Right ventricle myocardium inferior (tissue), 1 donor: ENCODE results near the gene SESN1. TPM values are rescaled to one million over a fixed set of nuclear protein-coding genes. Genes with fewer than 3 reads are reported as not detected.
"Not testable (repeated sequence)": the region's sequence is repeated elsewhere in the genome, so short reads cannot be mapped to it uniquely, and the experiment has no call there.

Experiments
- ATAC-seq: fragments of 200-7000 bp; cut with Tn5 transposase; one replicate; pipeline ENCODE4 v1.9.1; 2020; ENCODE audit warnings: mild to moderate bottlenecking, moderate library complexity
- DNase-seq: peaks from one replicate; pipeline ENCODE4 v3.0.0; 2021; ENCODE audit errors: missing footprints
- intact Hi-C: fragments of 100-400 bp; cut with DNase I; formaldehyde crosslinking; loops from one replicate; pipeline ENCODE4 v1.11.0; 2022
- total RNA-seq: library from RNA; stranded (reverse); fragmentation: NEBNext Ultra II Directional; extraction: Animal tissue kit (Norgen Biotek cat#: 25700); gene quantifications from one replicate; pipeline ENCODE4 v1.2.1, GENCODE V29; 2021
- donor health status: DM: no; HTN: yes; CAD: no; lungs with severe emphysema.

SESN1 gene
- total RNA-seq, 1 donor from 2014 or later, result 60.2 TPM

- intact Hi-C loops, result no loop called here
- ATAC-seq (peak; percentile 27), DNase-seq (no peak)
Measured at GRCh38 chr6:108988765-108989164, 105.9 kb downstream of the SESN1 start.

- DNase-seq (no peak), ATAC-seq (peak; percentile 76)
- intact Hi-C loops, result no loop called here
Measured at GRCh38 chr6:108988296-108988695, 106.3 kb downstream of the SESN1 start.

- intact Hi-C loops, result loop anchor here (2.0 kb wide), 1 partner anchor 88 kb away; no protein-coding TSS in a partner anchor
- no peak for ATAC-seq
- DNase-seq, result no peak
Measured at GRCh38 chr6:108987156-108987555, 107.5 kb downstream of the SESN1 start.

DNA sequence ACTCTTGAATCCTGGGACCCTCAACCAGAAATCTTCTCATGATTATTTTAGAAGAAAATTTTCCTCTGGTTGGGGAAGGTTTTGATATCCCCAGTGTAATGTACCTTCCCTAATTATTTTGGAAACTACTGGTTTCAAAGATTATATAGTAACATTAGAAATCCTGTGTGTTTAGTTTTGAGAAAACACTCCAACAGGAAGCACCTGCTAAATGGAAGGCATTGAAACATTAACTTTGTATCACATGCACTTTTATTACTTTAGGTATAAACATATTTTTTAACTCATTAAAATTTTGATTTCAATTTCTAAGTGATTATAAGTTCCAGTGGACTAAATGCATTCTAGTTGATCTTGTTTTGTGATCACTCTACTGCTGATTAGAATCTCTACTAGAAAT, 109.3 kb downstream of the SESN1 start:
- ATAC-seq (no peak), DNase-seq (no peak)
- intact Hi-C loops, result no loop called here

- no peak for DNase-seq
- ATAC-seq, result no peak
- intact Hi-C loops, result no loop called here
Measured at GRCh38 chr6:108983151-108983550, 111.5 kb downstream of the SESN1 start.

DNA sequence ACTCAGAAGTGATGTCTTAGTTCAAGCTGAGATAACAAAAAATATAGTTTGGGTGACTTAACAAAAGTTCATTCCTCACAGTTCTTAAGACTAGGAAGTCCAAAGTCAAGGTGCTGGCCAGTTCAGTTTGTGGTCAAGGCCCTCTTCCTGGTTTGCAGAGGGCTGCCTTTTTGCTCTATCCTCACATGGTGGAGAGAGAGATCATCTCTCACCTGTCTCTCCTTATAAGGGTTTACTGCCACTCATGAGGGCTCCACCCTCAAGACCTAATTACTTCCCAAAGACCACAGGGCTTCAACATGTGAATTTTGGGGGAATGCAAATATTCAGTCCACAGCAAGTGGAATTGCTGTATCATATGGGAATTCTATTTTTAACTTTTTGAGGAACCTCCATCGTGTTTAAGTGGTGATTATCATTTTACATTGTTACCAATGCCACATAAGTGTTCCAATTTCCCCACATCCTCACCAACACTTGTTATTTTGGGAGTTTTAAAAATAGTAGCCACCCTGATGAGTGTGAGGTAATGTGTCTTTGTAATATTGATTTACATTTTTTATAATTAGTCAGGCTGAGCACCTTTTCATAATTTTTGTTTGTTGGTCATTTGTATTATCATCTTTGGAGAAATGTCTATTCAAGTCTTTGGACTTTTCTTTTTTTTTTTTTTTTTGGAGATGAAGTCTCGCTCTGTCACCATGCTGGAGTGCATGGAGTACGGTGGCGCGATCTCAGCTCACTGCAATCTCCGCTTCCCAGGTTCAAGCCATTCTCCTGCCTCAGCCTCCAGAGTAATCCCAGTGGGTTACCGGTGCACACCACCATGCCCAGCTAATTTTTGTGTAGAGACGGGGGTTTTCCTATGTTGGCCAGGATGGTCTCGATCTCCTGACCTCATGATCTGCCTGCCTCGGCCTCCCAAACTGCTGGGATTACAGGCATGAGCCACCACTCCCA, 112.2 kb downstream of the SESN1 start:
- peak; percentile 52 for ATAC-seq
- intact Hi-C loops, result no loop called here
- no peak for DNase-seq

DNA sequence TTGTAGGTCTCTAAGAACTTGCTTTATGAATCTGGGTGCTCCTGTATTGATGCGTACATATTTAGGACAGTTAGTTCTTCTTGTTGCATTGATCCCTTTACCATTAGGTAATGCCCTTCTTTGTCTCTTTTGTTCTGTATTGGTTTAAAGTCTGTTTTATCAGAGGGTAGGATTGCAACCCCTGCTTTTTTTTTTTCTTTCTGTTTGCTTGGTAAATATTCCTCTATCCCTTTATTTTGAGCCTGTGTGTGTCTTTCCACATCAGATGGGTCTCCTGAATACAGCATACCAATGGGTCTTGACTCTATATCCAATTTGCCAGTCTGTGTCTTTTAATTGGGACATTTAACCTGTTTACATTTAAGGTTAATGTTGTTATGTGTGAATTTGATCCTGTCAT, 116.0 kb downstream of the SESN1 start:
- intact Hi-C loops, DNase-seq, ATAC-seq: not testable (repeated sequence)

GRCh38 chr6:108974201-108974600, 120.4 kb downstream of the SESN1 start:
- DNase-seq, result no peak
- intact Hi-C loops, result loop anchor here (5.0 kb wide), 1 partner anchor 127 kb away; the partner anchor contains the start of gene ARMC2
- ATAC-seq, result no peak

- intact Hi-C loops, result loop anchor here (5.0 kb wide), 1 partner anchor 122 kb away; the partner anchor contains the start of gene ARMC2
- ATAC-seq (no peak), DNase-seq (no peak)
Measured at GRCh38 chr6:108969776-108970175, 124.9 kb downstream of the SESN1 start.

DNA sequence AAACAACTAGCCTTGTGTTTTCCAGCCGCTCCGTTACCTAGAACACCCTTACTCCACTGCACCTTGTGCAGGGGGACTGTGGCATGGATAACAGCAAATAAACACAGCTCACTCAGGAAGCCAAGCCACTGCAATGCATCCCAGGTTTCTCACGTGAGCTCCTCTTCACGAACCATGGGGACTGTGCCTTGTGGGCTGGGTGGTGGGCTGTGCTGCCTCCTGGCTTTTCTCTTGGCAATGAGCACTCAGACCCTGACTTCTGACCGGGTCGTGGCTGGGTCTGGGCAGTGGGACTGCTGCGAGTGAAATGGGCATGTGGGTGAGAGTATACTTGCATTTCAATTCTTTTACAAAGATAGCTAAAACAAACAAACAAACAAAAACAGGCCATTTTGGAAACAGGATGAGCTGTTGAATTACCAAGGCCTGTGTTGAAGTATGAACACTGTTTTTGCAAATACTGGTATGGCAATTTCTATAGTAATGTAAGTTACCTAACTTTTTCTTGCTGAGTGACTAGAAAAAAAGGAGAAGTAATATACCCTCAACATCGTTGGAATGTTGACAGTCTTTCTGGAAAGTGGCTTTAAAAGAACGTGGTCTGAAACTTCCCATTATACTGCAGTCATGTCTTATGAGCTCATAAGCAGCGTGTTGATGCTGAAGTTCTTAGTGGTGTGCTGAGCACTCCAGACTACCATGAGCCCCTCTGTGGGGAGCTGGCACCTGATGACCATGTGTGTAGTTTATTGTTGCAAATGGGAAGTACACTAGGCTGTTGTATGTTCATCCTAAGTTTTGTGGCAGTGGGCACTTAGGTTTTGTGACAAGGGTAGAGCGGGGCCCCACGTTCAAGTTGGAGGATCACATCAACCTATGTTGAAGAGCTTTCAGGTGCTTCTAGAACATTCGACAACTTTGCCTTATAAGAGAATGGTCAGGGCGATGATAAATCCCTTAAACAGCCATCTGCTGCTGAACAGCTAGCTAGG, 126.0 kb downstream of the SESN1 start:
- intact Hi-C loops, result no loop called here
- no peak for ATAC-seq
- no peak for DNase-seq

DNA sequence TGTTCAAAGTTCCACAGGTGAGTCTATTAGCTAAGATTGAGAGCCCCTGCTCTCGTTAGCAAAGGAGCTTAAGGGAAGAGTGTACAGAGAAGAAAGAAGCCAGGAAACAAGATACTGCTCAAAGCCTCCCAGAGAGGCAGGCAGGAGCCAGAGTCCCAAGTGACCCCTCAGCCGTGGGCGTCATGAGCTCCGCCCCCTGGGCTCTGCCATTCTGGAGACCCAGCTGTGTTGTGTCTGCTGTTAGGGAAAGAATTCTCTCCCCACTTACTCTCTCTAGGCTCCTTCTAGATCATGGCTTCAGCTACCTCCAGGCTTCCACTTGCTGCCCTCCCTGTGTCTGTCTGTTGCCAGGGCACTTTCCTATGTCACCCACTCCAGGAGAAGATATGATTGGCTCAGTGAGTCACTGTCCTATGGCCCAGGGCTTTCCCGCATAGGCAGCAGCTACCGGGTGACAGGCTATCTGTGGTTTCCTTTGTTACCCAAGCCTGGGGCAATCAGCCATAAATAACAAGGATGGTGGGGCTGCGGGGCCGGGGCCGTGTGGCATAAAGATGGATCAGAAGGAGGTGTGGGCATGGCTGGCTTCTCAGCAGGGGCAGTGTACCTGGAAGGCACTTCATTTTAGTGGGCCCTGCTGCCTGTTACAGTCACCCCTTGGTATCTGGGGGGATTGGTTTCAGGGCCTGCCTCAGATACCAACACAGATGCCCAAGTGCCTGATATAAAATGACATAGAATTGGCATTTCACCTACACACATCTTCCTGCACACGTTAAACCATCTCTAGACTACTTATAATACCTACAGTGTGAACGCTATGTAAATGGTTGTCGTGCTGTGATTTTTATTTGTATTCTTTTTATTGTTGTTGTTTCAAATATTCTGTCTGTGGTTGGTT, 127.5 kb downstream of the SESN1 start:
- peak; percentile 73 for DNase-seq
- intact Hi-C loops, result loop anchor here (2.0 kb wide), 1 partner anchor 18 kb away; no protein-coding TSS in a partner anchor
- ATAC-seq, result peak; percentile 63

- DNase-seq, result no peak
- intact Hi-C loops, result loop anchor here (2.0 kb wide), 1 partner anchor 17 kb away; no protein-coding TSS in a partner anchor
- ATAC-seq, result no peak
Measured at GRCh38 chr6:108966251-108966650, 128.4 kb downstream of the SESN1 start.

DNA sequence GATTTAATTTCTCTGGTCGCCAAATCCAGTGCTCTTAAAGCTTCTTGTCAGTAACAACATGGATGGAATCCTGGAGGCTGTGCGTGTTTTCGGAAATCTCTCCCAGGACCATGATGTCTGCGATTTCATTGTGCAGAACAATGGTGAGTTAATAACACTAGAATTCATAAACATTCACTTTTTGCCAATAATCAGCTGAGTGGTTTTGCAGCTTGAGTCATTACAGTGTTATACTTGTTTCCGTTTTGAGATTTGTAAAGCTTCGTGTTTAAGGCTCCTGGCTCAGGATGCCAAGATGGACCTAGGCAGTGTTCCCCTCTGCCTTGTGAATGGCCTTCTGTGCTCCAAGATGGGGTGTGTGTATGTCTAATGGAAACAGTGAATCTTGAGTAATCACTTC, 132.7 kb downstream of the SESN1 start:
- no peak for ATAC-seq
- intact Hi-C loops, result no loop called here
- DNase-seq, result no peak

DNA sequence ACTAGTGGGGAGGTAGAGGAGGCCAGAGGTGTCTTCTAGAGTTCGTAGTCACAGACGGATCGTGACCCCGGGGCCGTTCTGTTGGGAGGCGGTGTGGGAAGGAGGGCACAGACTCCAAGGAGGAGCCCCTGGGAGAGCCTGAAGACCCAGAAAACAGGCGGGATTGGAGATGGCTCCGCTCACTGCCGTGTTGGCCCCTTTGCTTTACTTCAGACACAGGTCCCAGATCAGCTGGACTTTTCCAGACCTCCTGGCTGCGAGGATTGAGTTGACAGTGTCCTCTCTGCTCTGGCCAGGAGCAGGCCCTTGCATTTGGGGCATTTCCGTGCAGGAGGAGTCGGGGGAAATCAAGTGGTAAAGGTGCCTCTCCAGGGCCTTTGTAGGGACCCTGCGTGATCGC, 133.6 kb downstream of the SESN1 start:
- intact Hi-C loops, result no loop called here
- no peak for ATAC-seq
- no peak for DNase-seq

GRCh38 chr6:108960601-108961000, 134.0 kb downstream of the SESN1 start:
- intact Hi-C loops, result no loop called here
- no peak for DNase-seq
- ATAC-seq, result no peak

DNA sequence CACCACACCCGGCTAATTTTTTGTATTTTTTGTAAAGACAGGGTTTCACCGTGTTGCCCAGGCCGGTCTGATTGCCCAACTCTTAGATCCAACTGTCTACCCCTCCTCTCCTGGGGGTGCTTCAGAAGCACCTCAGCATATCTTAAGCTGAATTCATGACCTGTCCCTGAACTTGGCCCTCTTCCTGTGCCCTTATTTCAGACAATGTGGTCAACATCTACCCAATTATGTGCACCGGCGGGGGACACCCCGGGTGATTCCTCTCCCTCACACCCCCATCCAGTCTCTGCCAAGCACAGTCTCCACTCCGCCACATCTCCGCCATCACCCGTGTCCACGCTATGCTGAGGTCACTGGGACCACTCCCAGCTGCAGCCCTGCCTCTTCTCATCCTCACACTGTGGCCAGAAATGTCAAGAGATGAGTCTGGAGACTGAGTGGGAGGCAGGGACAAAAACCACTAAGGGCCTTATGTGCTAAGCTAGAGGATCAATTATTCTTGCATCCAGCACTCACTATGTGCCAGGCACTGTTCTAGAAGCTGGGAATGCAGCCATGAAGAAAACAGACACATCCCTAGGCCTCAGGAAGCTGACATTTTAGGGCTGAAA, 134.6 kb downstream of the SESN1 start:
- no peak for ATAC-seq
- intact Hi-C loops, result no loop called here

GRCh38 chr6:108958900-108959770, 135.5 kb downstream of the SESN1 start:
- no peak for DNase-seq
- no peak for ATAC-seq
- intact Hi-C loops, result no loop called here

More for the DNA sequence above, 134.6 kb downstream of the SESN1 start:
- no peak for DNase-seq
